SU-DHL-6 (cell line): ENCODE data around the gene ZNF628.

Source experiments
- H2AFZ ChIP-seq: fragments of 200-600 bp; sonication (generic); 2 replicates; pipeline ENCODE4 v1.6.1; 2014; ENCODE audit warnings: low read depth, mild to moderate bottlenecking, moderate library complexity, mixed read lengths, antibody characterized with exemption, low read length; ENCODE audit not compliant: severe bottlenecking
- H3F3A ChIP-seq: fragments of 200-600 bp; shearing (Covaris generic); 2 replicates; pipeline ENCODE4 v1.6.0; 2016; ENCODE audit warnings: antibody characterized with exemption, mild to moderate bottlenecking; ENCODE audit not compliant: insufficient read depth
- H3K27ac ChIP-seq: fragments of 200-600 bp; sonication (generic); 2 replicates; pipeline ENCODE4 v1.5.1; 2016; ENCODE audit warnings: low read depth, mild to moderate bottlenecking, low read length, moderate library complexity, mixed read lengths
- H3K27me3 ChIP-seq: fragments of 200-600 bp; sonication (generic), shearing (Covaris generic); 2 replicates; pipeline ENCODE4 v1.6.0; 2014; ENCODE audit warnings: mild to moderate bottlenecking, low read length
- H3K36me3 ChIP-seq: fragments of 200-600 bp; sonication (generic); 2 replicates; pipeline ENCODE4 v1.6.1; 2014; ENCODE audit warnings: mild to moderate bottlenecking, low read length, mixed read lengths
- H3K4me2 ChIP-seq: fragments of 300-600, 200-600 bp; shearing (Covaris generic), sonication (generic); 2 replicates; pipeline ENCODE4 v1.6.0; 2014; ENCODE audit warnings: low read length, low read depth, mild to moderate bottlenecking; ENCODE audit not compliant: poor library complexity, severe bottlenecking
- H3K4me3 ChIP-seq: fragments of 200-600 bp; sonication (generic); 2 replicates; pipeline ENCODE4 v1.5.1; 2014; ENCODE audit warnings: antibody characterized with exemption, low read length, mild to moderate bottlenecking, mixed read lengths; ENCODE audit not compliant: insufficient read depth, poor library complexity, severe bottlenecking
- H3K79me2 ChIP-seq: fragments of 200-600 bp; sonication (generic); 2 replicates; pipeline ENCODE4 v1.6.1; 2014; ENCODE audit warnings: mild to moderate bottlenecking, low read length, moderate library complexity; ENCODE audit not compliant: insufficient read depth
- H3K9ac ChIP-seq: fragments of 200-600 bp; sonication (generic); 2 replicates; pipeline ENCODE4 v1.7.0; 2014; ENCODE audit warnings: mild to moderate bottlenecking, low read length
- H3K9me2 ChIP-seq: fragments of 200-600 bp; sonication (generic); replicated peaks from 2 replicates; pipeline ENCODE4 v1.6.1; 2014; ENCODE audit warnings: low read length; ENCODE audit not compliant: insufficient read depth
- H3K9me3 ChIP-seq: fragments of 200-600 bp; sonication (generic); 2 replicates; pipeline ENCODE4 v1.6.1; 2014; ENCODE audit warnings: low read length, mixed read lengths; ENCODE audit not compliant: insufficient read depth
- H4K20me1 ChIP-seq: fragments of 200-600 bp; sonication (generic); 2 replicates; pipeline ENCODE4 v1.6.1; 2014; ENCODE audit warnings: low read depth, mild to moderate bottlenecking, antibody characterized with exemption, low read length, moderate library complexity, mixed read lengths
- CTCF ChIP-seq: fragments of 200-600 bp; sonication (generic); IDR thresholded peaks from one replicate; pipeline ENCODE4 v1.5.1; 2017; ENCODE audit warnings: antibody characterized with exemption, mild to moderate bottlenecking, low read length, moderate library complexity; ENCODE audit not compliant: insufficient read depth, poor library complexity, severe bottlenecking
- EZH2phosphoT487 ChIP-seq: fragments of 200-600 bp; sonication (generic), shearing (Covaris generic); conservative IDR thresholded peaks from 2 replicates; pipeline ENCODE4 v1.6.1; 2018; ENCODE audit warnings: mild to moderate bottlenecking, antibody characterized with exemption, low read length, moderate library complexity, mixed read lengths

ZNF628 gene

GRCh38 chr19:55519451-55520311 lies 43.3 kb downstream of the ZNF628 start:
- Histone ChIP-seq H3K27ac (no peak overlapping the region), H2AFZ (no peak overlapping the region), H4K20me1 (no peaks in the 10 kb centered on the region), H3F3A (no peaks in the 10 kb centered on the region), H3K36me3 (no peaks in the 10 kb centered on the region), H3K79me2 (no peaks in the 10 kb centered on the region), H3K4me3 (no peak overlapping the region), H3K27me3 (no peaks in the 10 kb centered on the region), H3K9me2 (no peaks in the 10 kb centered on the region), H3K4me2 (no peak overlapping the region), H3K9me3 (no peaks in the 10 kb centered on the region), H3K9ac (no peak overlapping the region)
- no peak for TF ChIP-seq EZH2phosphoT487
- no peak for TF ChIP-seq CTCF

GRCh38 chr19:55520691-55521292 lies 44.4 kb downstream of the ZNF628 start:
- Histone ChIP-seq H3K4me3 (no peak overlapping the region), H3K27ac (no peak overlapping the region), H3F3A (no peaks in the 10 kb centered on the region), H3K27me3 (no peaks in the 10 kb centered on the region), H3K79me2 (no peaks in the 10 kb centered on the region), H3K4me2 (no peak overlapping the region), H2AFZ (no peak overlapping the region), H3K9me2 (no peaks in the 10 kb centered on the region), H3K9me3 (no peaks in the 10 kb centered on the region), H3K9ac (no peak overlapping the region), H3K36me3 (no peaks in the 10 kb centered on the region), H4K20me1 (no peaks in the 10 kb centered on the region)
- TF ChIP-seq CTCF (no peak), EZH2phosphoT487 (no peak)

- H3K79me2 ChIP-seq: no peaks in the 10 kb centered on the region
- no peaks in the 10 kb centered on the region for H3K36me3 ChIP-seq
- TF ChIP-seq CTCF (no peak), EZH2phosphoT487 (no peak)
- no peaks in the 10 kb centered on the region for H3K27me3 ChIP-seq
- no peak overlapping the region for H2AFZ ChIP-seq
- H3K9ac ChIP-seq: no peak overlapping the region
- H3K4me3 ChIP-seq: no peak overlapping the region
- H3K27ac ChIP-seq: no peak overlapping the region
- H3K9me2 ChIP-seq: no peaks in the 10 kb centered on the region
- no peaks in the 10 kb centered on the region for H4K20me1 ChIP-seq
- no peaks in the 10 kb centered on the region for H3F3A ChIP-seq
- no peak overlapping the region for H3K4me2 ChIP-seq
- no peaks in the 10 kb centered on the region for H3K9me3 ChIP-seq
Observed at GRCh38 chr19:55525289-55526101, 49.1 kb downstream of the ZNF628 start.
